MM.1S (cell line): Measurements from ENCODE around the gene PAXX.

Experiments used
- EZH2 ChIP-seq: fragments of 300-600 bp; sonication (generic); optimal IDR thresholded peaks from 2 replicates; pipeline ENCODE3; 2017; ENCODE audit warnings: low read depth, mild to moderate bottlenecking, antibody characterized with exemption, low read length, mixed read lengths
- TF ChIP-seq, protein P1 (sequence below): fragments of 300-600 bp; sonication (generic); IDR thresholded peaks from 2 replicates; pipeline ENCODE4 v1.5.1; 2016; ENCODE audit warnings: antibody characterized with exemption, low read length, mixed read lengths

DNA sequence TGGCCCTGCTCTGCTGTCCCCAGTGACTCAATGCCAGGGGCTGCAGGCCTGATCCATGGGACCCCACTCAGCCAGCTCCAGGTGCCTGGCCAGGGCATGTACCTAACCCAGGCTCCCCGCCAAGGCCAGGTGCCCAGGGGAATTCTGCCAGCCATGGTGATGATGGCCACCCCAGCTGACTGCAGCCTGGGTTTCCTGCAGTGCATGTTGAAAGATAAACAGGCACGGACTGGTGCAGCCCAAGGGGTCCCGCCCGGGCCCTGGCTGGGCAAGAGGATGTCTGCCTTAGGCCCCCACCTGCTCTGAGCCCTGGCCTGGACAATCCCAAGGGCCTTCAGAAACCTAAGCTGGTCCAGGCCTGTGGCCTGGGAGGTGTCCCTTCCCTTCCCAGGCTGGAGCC lies 34.6 kb downstream of the PAXX start:
- TF ChIP-seq, protein P1, sequence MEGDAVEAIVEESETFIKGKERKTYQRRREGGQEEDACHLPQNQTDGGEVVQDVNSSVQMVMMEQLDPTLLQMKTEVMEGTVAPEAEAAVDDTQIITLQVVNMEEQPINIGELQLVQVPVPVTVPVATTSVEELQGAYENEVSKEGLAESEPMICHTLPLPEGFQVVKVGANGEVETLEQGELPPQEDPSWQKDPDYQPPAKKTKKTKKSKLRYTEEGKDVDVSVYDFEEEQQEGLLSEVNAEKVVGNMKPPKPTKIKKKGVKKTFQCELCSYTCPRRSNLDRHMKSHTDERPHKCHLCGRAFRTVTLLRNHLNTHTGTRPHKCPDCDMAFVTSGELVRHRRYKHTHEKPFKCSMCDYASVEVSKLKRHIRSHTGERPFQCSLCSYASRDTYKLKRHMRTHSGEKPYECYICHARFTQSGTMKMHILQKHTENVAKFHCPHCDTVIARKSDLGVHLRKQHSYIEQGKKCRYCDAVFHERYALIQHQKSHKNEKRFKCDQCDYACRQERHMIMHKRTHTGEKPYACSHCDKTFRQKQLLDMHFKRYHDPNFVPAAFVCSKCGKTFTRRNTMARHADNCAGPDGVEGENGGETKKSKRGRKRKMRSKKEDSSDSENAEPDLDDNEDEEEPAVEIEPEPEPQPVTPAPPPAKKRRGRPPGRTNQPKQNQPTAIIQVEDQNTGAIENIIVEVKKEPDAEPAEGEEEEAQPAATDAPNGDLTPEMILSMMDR: no peak
- no peak for TF ChIP-seq EZH2
